H1 (cell line): Measurements from ENCODE around the gene OLR1. TPM values are rescaled to one million over a fixed set of nuclear protein-coding genes. Genes with fewer than 3 reads are reported as not detected.

ENCODE experiments used
- EP300 ChIP-seq, 2 experiments: IDR thresholded peaks; 1 replicate in 1 of 2; 2 replicates in 1 of 2; pipeline ENCODE4 v1.6.1; 2011 to 2012; ENCODE audit warnings: low read depth in 2 of 2, low read length in 2 of 2, mild to moderate bottlenecking in 2 of 2, borderline replicate concordance in 1 of 2, inconsistent platforms in 1 of 2, moderate library complexity in 1 of 2
- polyA plus RNA-seq, 7 experiments: library from polyadenylated mRNA; depleted of rRNA in 3 of 7; stranded (reverse) in 5 of 7; unstranded in 2 of 7; fragments of >200 nt in 5 of 7; fragments of 200-250 nt in 2 of 7; gene quantifications; 1 replicate in 5 of 7; 2 replicates in 1 of 7; 4 replicates in 1 of 7; pipeline versions ENCODE4 v1.2.1 to v1.2.3, GENCODE V29; 2011 to 2013; ENCODE audit warnings: missing spikeins in 2 of 7, mixed read lengths in 2 of 7
- total RNA-seq: library from RNA; stranded (reverse); fragmentation: NEBNext Ultra II Directional; extraction: Animal tissue kit (Norgen Biotek cat#: 25700); gene quantifications from 2 replicates; pipeline ENCODE4 v1.2.1, GENCODE V29; 2021

The OLR1 gene
- total and polyA plus RNA-seq, 2 of the 8 experiments (the other 6 are each of a cell fraction or from before 2014, with no cell fraction given) = not detected

- no peak for TF ChIP-seq EP300 (IDR thresholded peaks at IDR 0.05; ENCODE audit: borderline replicate concordance in 1 of 2, low read depth in 2 of 2, low read length in 2 of 2)
These were observed 41.5 kb upstream of the OLR1 start (continued) for GRCh38 chr12:10213168-10214135.
